GM18511 (cell line): ENCODE data around the gene HECTD2.
"Not testable (repeated sequence)": the region's sequence is repeated elsewhere in the genome, so short reads cannot be mapped to it uniquely, and the experiment has no call there.

Source experiments
- ATAC-seq: cut with Tn5 transposase; IDR thresholded peaks from one replicate; pipeline ENCODE4 v1.9.1; 2021; ENCODE audit warnings: mild to moderate bottlenecking, moderate library complexity; ENCODE audit not compliant: unreplicated experiment

HECTD2 gene

DNA sequence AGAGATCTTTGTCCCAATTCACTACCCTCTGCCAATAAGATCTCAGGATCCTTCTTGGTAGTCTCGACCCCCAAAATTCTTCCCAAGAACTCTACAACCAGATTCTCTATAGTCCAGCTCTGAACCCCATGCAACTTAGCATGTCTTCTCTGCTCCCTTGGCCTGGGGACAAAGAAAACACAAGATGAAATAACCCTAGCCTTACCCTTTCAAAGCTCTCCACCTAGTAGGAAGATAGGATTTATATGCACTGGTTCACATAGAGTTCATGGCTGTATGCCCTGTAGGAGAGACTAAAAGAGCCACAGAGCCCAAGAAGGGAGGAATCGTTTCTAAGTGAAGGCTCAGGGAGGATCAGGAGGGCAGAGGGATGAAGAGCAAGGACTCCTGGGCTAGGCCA lies 126.6 kb downstream of the HECTD2 start:
- no peak for ATAC-seq

DNA sequence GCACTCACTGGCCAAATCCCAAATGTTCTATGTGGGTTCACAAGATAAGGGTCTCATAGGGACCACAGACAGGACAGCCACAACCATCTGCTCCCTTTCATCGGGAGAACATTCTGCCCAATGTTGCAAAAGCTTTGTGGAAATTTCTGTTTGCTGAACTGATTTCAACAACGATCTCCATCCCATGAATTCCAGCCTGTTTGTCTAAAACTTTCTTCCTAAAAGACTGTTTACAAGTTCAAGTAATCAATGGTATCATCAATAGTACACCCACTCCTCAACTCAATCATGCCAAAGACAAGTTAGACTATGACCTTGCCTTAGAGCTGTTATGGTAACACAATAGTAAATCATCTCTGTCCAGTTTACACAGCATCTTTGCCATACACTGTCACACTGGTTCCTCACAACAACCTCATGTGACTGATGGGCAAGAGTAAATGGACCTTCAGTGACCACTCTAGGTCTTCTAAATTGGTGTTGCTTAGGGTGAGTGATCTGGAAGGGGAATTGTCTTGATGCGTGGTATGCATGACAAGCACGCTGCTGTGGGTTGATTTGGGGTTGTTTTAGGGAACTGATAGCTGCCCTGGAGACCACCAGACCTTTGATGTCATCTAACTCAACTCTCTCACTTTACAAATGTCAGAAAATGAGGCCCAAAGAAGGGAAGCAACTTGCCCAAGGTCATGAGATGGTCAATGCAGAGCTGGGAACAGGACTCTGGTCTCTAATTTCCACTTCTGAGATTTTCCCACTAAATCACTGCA lies 127.7 kb downstream of the HECTD2 start:
- ATAC-seq: no peak

DNA sequence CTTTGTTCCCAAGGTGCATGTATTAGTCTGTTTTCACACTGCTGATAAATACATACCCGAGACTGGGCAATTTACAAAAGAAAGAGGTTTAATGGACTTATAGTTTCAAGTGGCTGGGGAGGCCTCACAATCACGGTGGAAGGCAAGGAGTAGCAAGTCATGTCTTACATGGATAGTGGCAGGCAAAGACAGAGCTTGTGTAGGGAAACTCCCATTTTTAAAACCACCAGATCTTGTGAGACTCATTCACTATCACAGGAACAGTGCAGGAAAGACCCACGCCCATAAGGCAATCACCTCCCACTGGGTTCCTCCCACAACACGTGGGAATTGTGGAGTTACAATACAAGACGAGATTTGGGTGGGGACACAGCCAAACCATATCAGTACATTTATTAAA lies 129.8 kb downstream of the HECTD2 start:
- ATAC-seq: no peak

DNA sequence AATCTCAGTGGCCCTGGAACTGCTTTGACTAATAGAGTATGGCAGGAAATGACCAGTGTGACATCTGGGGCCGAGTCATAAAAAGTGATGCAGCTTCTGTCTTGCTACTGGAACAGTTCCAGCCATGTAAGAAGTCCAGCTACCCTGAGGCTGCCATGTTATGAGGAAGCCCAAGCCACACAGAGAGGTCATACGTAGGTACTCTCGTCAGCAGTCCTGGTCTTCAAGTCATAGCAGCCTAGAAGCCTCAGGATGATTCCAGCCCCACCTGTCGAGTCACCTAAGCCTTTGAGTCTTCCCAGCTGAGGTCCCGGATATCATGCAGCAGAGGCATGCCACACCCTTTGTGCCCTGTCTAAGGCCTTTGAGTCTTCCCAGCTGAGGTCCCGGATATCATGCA lies 130.6 kb downstream of the HECTD2 start:
- ATAC-seq: no peak

DNA sequence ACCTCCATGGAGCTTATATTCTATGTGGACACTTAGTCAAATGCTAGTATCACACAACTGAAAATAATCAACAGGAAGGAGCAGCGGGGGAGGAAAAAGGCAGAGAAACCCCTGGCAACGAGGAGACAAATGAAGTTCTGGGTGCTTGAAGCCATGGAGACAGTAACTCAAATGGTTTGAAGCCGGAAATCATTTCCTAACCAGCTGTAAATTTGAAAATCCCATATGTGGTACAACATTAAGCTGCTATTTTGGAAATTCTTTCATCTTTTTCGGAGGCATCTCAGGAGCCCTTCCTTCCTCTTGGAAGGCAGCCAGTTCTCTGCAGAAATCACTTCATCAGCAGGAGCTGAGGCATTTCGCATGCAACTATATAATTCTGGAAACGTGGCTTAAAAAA lies 131.3 kb downstream of the HECTD2 start:
- no peak for ATAC-seq

DNA sequence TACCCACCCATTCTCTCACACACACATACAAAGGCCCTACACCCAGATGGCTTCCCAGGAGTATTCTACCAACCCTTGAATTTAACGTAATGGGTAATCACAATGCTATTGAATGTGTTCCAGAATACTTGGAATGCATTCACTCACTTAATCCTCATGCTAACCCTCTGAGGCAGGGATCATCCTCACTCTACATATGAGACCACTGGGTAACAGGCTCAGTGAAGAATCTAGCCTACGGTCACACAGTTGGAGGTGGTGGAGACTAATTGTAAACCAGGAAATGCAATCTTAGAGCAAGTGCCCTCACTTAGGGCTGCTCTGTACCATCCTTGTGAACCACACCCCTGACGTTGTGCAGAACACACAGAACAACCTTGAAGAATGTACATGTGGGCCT lies 135.2 kb downstream of the HECTD2 start:
- ATAC-seq: no peak

DNA sequence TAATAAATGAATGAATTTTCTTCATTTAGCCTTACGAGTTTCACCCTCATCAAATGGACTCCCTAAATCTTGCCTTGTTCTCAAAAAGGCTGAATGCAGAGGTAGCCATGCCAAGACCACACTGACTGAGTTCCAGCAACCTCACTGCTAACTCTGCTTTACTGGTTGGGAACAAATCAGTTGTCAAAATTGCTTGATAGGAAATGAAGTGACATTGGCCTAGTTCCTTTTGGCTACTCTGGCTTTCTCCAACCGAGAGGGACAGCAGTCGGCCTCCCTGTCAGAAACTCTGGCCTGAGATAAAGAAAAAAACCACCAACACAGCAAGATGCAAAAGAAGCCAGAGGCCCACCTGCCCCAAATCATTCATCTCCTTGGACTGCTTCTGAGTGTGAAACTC lies 135.7 kb downstream of the HECTD2 start:
- ATAC-seq: no peak

DNA sequence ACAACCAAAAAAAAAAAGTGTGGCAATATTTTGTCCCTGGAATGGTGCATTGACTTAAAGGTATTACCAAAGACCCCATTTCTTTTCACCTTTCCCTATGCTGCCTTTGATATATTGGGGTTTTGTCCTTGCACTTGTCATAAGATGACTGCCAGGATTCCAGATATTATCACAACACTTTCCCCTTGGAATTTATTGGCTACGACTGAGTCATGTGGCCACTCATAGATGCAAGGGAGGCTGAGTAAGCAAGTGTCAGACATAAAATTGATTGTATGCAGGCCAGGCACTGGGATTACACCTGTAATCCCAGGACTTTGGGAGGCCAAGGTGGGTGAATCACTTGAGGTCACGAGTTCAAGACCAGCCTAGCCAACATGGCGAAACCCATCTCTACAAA lies 139.1 kb downstream of the HECTD2 start:
- no peak for ATAC-seq

DNA sequence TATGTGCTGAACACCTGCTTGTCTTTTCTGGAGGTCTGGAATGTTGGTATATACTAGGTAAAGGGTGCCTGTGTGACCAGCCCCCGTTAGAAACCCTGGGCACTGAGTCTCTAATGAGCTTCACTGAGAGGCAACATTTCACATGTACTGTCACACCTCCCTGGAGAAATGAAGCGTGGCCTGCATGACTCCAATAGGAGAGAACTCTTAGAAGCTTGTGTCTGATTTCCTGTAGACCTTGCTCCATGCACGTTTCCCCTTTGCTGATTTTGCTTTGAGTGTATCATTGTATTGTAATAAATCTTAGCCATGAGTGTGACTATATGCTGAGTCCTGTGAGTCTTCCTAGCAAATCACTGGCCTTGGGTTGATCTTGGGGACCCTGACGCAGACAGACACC lies 139.9 kb downstream of the HECTD2 start:
- ATAC-seq: no peak

DNA sequence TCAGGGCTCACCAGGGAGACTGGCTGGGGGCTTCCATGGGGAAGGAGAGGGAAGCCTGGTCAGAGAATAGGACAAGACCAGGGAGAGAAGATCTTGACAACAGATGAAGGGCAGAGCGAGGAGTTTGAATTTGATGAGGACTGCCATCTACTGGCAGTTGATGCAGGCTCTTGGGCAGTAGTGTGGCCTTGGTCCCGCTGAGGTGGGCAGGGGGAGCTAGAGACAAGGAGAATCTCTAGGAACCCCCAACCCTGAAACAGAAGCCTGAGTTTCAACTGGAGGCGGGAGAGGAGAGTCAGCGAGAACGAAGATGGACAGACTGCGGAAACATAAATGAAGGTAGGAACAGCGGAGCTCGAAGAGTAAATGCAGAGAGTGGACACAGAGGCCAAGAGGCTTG lies 141.7 kb downstream of the HECTD2 start:
- no peak for ATAC-seq

DNA sequence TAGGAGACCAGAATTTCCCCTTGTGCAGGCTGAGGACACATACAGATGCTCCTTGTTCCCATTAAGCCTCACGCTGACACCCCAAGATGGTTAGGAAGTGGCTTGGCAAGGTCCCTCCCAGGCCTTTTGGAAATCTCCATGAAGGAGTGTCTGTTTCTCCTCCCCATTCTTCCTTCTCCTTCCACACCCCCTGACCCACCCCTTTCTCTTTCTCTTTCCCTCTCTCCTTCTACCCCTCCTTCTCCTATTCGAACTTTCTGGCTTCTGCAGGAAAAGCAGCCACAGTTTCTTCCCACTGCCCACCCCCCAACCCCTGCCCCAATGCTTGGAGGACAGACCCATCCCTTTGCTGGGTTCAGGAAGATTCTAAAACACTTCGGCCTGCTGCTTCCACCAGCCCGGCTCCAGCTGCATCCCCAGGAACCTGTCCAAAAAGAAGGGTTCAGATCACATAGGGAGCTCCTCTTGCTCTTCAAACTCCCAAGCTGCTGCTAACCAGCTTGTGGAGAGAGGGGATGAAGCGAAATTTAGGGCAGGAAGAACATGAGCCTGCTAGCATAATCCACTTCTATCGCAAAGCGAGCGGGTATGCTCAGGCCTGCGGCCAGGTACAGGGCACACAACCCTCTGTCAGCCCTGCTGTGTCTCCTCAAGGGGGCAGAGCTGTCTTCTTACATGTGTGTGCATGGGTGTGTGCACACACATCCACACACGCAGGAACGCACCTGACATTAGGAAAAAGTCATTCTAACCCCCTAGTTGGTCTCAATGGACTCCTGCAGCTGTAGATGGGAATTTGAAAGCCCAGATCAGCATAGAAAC lies 142.3 kb downstream of the HECTD2 start:
- ATAC-seq: no peak

DNA sequence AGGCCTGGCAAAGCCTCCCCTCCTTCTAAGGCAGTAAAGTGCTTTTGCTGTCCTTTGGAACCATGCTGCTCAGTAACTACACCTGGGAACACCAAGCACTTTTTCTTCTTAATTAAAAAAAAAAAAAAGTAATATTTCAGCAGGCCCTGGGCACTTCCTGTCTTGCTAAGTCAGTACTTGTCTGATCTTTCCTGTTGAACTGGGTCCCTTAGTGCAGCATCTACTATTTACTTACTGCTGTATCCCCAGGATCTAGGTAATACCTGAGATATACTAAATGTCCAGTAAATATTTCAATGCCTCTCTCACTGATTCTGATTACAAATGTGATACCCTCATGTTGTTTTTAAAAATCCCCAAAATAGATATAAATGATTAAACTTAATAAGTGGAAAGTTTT lies 145.3 kb downstream of the HECTD2 start:
- ATAC-seq: no peak

DNA sequence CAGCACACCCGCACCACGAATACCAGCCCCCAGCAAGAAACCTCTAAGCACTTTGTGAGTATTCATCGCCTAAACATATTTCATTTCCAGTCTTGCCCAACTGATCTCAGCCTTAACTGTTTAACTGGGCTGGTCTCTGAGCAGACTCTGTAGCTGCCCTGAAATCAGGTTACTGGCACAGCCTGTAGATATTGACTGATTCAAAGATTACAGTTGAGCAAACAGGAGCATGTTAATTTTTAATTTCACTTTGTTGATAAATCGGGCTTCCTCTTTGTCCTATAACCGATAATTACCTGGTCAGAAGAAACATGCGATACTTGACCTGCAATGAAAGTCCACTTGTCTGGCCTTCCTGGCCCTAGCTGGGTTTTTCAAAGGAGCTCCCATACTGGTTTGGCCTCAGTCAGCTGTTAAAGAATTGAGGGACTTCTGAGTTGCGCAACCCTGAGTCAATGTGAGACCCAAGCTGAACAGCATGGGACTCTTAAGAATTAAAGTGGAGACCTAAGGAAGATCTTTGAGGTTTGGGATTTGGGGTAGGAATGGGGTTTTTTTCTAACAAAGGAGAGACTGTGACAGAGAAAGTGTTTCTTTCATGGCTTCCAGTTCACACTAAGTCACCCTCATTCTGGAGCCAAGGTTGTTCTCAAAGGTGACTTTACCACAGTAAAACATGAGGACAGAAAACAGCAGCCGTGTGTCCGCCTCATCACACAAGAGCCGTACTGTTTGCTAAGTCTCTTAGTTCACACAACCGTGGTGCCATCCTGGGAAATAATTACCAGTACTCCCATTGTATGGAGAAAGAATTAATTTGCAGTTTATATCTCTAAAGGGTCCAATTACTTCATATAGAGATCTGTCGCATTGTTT lies 146.8 kb downstream of the HECTD2 start:
- no peak for ATAC-seq

DNA sequence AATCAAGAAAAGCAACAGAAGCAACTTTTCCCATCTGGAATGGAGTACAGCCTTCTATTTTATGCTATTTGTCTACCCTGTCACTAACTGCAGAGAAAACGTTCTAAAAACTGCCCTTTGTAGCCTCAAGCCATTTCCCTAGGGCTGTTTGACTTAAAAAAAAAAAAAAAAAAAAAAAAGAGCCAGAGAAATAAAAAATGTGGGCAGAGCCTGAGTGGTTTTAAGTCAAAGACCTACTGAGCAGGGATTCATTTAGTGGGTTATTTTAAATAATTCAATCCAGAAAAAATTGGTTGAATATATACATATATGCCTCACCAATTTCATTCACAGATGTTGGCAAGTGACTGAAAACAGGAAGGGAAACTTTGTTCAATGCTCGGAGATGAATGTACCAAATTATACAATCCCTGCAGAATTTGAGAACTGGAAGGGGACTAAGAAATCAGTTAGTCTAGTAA lies 147.5 kb downstream of the HECTD2 start:
- no peak for ATAC-seq

DNA sequence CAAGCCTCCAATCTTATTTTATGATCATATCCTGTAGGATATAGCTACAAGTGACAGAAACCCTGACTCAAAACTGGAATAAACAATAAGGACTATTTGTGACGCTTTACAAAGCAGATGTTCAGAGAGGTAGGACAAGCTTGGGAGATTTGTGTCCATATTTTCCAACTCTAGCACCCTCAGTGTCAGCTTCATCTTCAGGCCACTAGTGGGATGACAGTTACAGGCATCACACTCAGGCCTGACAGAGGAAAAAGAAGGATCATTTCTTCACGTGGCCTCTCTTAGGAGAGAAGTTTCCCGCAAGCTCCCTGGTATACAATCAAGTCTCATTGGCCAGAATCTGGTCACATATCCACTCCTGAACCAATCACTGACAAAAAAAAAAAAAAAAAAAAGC lies 148.3 kb downstream of the HECTD2 start:
- no peak for ATAC-seq

DNA sequence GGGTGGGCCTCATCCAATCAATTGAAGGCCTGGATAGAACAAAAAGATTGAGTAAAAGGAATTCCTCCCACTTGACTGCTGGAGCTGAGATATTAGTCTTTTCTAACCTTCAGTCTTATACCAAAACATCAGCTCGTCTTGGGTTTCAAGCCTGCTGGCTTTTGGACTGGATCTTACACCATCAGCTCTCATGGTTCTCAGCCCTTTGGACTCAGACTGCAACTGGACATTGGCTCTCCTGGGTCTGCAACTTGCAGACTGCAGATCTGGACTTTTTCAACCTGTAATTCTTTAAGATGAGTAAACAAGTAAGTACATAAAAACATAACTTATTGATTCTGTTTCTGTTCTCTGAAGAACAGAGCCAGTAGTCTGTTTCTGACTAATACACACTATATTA lies 149.0 kb downstream of the HECTD2 start:
- no peak for ATAC-seq

DNA sequence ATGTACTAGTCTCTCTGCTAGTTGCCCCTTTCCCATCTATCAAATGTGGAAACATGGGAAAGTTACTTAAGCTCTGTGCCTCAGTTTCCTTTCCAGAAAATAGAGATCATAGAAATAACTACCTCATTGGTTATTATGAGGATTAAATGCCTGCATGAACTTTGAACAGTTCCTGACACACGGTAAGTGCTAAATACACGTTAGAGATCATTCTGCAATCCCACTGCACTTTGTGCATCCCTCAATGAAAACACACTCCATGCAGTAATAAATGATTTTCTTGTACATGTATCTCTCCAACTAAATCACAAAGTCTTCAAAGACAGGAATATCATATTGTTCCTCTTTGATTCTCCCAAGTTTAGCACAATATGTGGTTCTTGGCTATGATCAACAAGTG lies 149.6 kb downstream of the HECTD2 start:
- ATAC-seq: no peak

DNA sequence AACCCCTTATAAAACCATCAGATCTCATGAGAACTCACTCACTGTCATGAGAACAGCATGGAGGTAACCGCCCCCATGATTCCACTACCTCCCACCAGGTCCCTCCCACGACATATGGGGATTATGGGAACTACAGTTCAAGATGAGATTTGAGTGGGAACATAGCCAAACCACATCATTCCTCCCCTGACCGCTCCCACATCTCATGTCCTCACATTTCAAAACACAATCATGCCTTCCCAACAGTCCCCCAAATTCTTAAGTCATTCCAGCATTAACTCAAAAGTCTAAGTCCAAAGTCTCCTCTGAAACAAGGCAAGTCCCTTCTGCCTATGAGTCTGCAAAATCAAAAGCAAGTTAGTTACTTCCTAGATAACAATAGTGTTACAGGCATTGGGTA lies 150.7 kb downstream of the HECTD2 start:
- not testable (repeated sequence) for ATAC-seq

DNA sequence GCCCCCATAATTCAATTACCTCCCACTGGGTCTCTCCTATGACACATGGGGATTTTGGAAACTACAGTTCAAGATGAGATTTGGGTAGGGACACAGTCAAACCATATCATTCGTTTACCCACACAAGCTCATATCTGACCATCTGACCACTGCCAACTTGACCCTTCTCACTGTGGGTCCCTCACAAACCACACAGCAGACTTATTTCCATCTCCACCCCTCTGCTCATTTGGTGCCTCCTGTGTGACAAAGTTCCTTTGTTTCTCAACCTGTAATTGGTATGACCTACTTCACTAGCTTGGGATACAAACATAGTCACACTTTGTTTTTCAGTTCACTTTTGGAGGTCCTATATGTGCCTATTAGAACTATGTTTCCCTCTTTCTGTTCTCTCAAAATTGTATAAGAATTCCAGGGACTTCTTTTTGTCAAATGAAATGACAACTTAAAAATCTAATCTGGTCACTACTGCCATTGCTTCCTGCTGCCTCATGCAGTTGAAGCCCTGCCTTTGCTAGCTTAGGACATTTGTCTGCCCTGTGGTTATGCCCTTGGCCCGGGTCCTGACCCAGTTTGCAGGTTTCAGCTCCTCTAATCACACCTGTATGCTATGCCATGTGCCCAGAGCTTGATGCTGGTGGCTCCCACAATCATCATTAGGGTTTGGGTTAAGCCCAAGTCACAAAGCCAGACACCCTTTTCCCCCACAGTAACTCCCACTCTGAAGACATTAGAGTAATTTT lies 152.9 kb downstream of the HECTD2 start:
- ATAC-seq: no peak

DNA sequence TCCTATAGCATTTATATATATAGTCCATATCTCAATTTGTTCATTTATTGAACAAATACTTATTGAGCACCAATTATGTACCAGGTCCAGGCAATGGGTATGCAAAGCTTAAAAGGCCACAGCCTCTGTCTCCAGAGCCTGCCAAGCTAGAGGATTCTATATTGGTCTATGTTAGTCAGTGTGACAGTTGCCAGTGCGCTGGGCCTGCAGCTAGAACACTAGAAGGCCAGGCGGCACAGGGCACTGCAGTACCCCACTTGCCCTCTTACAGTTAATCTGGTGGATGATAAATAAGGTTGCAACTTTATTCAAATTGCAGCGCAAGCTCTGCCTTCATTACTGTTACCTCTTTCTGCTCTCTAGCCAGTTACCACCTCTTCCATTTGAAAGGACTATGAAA lies 153.9 kb downstream of the HECTD2 start:
- no peak for ATAC-seq
